ENCODE data around the gene LPA. TPM values are rescaled to one million over a fixed set of nuclear protein-coding genes. Genes with fewer than 3 reads are reported as not detected.
"Not testable (repeated sequence)": the region's sequence is repeated elsewhere in the genome, so short reads cannot be mapped to it uniquely, and the experiment has no call there.

Gene LPA
- total RNA-seq, 1 donor from 2014 or later: not detected

- no peak overlapping the region for H3K4me3 ChIP-seq (ENCODE audit: low read depth, low read length)
- no peak for DNase-seq (ENCODE audit: low read depth)
- TF ChIP-seq, protein P1, sequence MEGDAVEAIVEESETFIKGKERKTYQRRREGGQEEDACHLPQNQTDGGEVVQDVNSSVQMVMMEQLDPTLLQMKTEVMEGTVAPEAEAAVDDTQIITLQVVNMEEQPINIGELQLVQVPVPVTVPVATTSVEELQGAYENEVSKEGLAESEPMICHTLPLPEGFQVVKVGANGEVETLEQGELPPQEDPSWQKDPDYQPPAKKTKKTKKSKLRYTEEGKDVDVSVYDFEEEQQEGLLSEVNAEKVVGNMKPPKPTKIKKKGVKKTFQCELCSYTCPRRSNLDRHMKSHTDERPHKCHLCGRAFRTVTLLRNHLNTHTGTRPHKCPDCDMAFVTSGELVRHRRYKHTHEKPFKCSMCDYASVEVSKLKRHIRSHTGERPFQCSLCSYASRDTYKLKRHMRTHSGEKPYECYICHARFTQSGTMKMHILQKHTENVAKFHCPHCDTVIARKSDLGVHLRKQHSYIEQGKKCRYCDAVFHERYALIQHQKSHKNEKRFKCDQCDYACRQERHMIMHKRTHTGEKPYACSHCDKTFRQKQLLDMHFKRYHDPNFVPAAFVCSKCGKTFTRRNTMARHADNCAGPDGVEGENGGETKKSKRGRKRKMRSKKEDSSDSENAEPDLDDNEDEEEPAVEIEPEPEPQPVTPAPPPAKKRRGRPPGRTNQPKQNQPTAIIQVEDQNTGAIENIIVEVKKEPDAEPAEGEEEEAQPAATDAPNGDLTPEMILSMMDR (conservative IDR thresholded peaks at IDR 0.05; ENCODE audit: low read depth, low read length): no peak
Measured at GRCh38 chr6:160544802-160545201, 119.3 kb downstream of the LPA start.

GRCh38 chr6:160535270-160535669 lies 128.8 kb downstream of the LPA start:
- TF ChIP-seq, protein P1 (conservative IDR thresholded peaks at IDR 0.05; ENCODE audit: low read depth, low read length): no peak
- no peak for DNase-seq (ENCODE audit: low read depth)

DNA sequence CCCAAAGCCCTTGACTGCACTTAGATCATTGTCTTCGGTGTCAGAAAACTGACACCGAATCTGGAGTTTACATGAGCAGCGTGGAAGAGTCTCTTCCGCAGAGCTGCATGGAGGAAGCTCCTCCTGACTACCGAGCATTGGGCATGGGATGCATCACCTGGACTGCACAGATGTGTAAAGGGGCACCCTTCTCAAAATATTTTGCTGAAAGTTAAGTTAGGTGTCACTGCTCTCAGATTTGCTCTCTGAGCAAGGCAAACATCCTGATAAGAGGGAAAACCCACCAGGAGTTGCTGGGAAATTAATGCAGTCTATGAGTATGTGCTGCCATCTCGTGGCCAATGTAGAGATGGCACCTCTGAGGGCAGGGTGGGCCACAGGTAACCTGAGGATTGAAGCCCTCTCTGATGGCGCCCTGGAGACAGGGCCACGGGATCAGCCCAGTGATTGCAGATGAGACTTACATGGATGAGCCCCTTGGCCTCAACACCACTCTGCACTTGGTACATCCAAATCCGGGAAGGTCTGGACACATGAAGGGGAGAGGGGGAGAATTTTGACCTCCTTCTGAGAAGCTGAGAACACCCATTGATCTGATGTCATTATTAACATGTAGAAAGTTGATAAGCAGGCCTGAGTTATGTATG lies 129.9 kb downstream of the LPA start:
- peak overlapping the region; percentile 25 for H3K4me3 ChIP-seq (ENCODE audit: low read depth, low read length)
- no peak for DNase-seq (ENCODE audit: low read depth)

More at GRCh38 chr6:160535270-160535669, 128.8 kb downstream of the LPA start:
- no peak overlapping the region for H3K4me3 ChIP-seq (ENCODE audit: low read depth, low read length)

DNA sequence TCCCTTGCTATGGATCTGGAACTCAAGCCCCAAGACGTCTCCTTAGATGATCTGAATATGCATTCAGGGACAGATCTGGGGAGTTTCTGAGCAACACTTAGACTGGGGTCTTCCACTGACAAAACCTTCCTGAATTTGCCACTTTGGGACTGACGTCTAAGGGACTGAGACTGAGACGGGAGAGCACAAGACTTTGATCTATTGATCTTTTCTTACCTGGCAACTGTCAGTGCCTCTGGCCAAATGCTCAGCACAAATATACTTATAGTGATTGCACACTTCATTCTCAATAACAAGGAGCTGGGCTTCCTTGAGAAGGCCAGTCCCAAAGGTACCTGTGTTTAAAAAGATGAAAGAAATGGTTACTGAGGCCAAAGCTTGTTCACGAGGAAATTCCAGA lies 131.8 kb downstream of the LPA start:
- H3K4me3 ChIP-seq (ENCODE audit: low read depth, low read length): no peak overlapping the region
- DNase-seq (ENCODE audit: low read depth): no peak
- TF ChIP-seq, protein P1 (conservative IDR thresholded peaks at IDR 0.05; ENCODE audit: low read depth, low read length): no peak

More for the DNA sequence above, 129.9 kb downstream of the LPA start:
- TF ChIP-seq, protein P1 (conservative IDR thresholded peaks at IDR 0.05; ENCODE audit: low read depth, low read length): peak; percentile 93

- no peak overlapping the region for H3K4me3 ChIP-seq (ENCODE audit: low read depth, low read length)
- DNase-seq (ENCODE audit: low read depth): no peak
- TF ChIP-seq, protein P1 (conservative IDR thresholded peaks at IDR 0.05; ENCODE audit: low read depth, low read length): no peak
Measured at GRCh38 chr6:160531826-160532225, 132.2 kb downstream of the LPA start.

DNA sequence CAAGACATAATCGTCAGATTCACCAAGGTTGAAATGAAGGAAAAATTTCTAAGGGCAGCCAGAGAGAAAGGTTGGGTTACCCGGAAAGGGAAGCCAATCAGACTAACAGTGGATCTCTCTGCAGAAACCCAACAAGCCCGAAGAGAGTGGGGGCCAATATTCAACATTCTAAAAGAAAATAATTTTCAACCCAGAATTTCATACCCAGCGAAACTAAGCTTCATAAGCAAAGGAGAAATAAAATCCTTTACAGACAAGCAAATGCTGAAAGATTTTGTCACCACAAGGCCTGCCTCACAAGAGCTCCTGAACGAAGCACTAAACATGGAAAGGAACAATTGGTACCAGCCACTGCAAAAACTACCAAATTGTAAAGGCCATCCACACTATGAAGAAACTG lies 134.6 kb downstream of the LPA start:
- not testable (repeated sequence) for H3K4me3 ChIP-seq (ENCODE audit: low read depth, low read length); DNase-seq (ENCODE audit: low read depth)

GRCh38 chr6:160523223-160523622 lies 140.9 kb downstream of the LPA start:
- TF ChIP-seq, protein P1 (conservative IDR thresholded peaks at IDR 0.05; ENCODE audit: low read depth, low read length): no peak
- no peak for DNase-seq (ENCODE audit: low read depth)
- H3K4me3 ChIP-seq (ENCODE audit: low read depth, low read length): no peak overlapping the region

All from epithelial cell of proximal tubule (primary cell).